Measurements from ENCODE around the gene TK2. TPM values are rescaled to one million over a fixed set of nuclear protein-coding genes. Genes with fewer than 3 reads are reported as not detected.
"Not testable (repeated sequence)": the region's sequence is repeated elsewhere in the genome, so short reads cannot be mapped to it uniquely, and the experiment has no call there.

Gene TK2
- total RNA-seq, 1 experiment from 2014 or later = 19.6 TPM

GRCh38 chr16:66516808-66517585, 32.9 kb downstream of the TK2 start:
- Histone ChIP-seq H3K36me3 (no peaks in the 10 kb centered on the region), H3K9me3 (no peaks in the 10 kb centered on the region), H3K4me3 (no peak overlapping the region), H3K27me3 (no peaks in the 10 kb centered on the region)
- peak; percentile 94 for DNase-seq

GRCh38 chr16:66516509-66516807, 33.5 kb downstream of the TK2 start:
- Histone ChIP-seq H3K9me3 (no peaks in the 10 kb centered on the region), H3K27me3 (no peaks in the 10 kb centered on the region), H3K4me3 (no peak overlapping the region), H3K36me3 (no peaks in the 10 kb centered on the region)
- no peak for DNase-seq

- H3K9me3 ChIP-seq = no peaks in the 10 kb centered on the region
- DNase-seq = peak; percentile 92
Measured at GRCh38 chr16:66515596-66516508, 34.1 kb downstream of the TK2 start.

GRCh38 chr16:66514980-66515595, 34.8 kb downstream of the TK2 start:
- not testable (repeated sequence) for H3K4me3 ChIP-seq, H3K27me3 ChIP-seq, H3K36me3 ChIP-seq, DNase-seq, H3K9me3 ChIP-seq

More at GRCh38 chr16:66515596-66516508, 34.1 kb downstream of the TK2 start:
- Histone ChIP-seq H3K27me3 (no peaks in the 10 kb centered on the region), H3K4me3 (no peak overlapping the region), H3K36me3 (no peaks in the 10 kb centered on the region)

GRCh38 chr16:66514391-66514790, 35.5 kb downstream of the TK2 start:
- DNase-seq, H3K36me3 ChIP-seq, H3K4me3 ChIP-seq, H3K9me3 ChIP-seq, H3K27me3 ChIP-seq: not testable (repeated sequence)

- Histone ChIP-seq H3K27me3 (no peaks in the 10 kb centered on the region), H3K36me3 (no peaks in the 10 kb centered on the region), H3K9me3 (no peaks in the 10 kb centered on the region), H3K4me3 (no peak overlapping the region)
- DNase-seq = no peak
Measured at GRCh38 chr16:66513111-66513723, 36.7 kb downstream of the TK2 start.

- Histone ChIP-seq H3K27me3 (no peaks in the 10 kb centered on the region), H3K4me3 (no peak overlapping the region), H3K36me3 (no peaks in the 10 kb centered on the region), H3K9me3 (no peaks in the 10 kb centered on the region)
- DNase-seq = peak; percentile 73
Measured at GRCh38 chr16:66512272-66513110, 37.4 kb downstream of the TK2 start.

- Histone ChIP-seq H3K36me3 (no peaks in the 10 kb centered on the region), H3K9me3 (no peaks in the 10 kb centered on the region), H3K4me3 (no peak overlapping the region), H3K27me3 (no peaks in the 10 kb centered on the region)
- peak; percentile 73 for DNase-seq
Measured at GRCh38 chr16:66511602-66512271, 38.2 kb downstream of the TK2 start.

GRCh38 chr16:66510711-66511601, 39.0 kb downstream of the TK2 start:
- Histone ChIP-seq H3K36me3 (no peaks in the 10 kb centered on the region), H3K9me3 (no peaks in the 10 kb centered on the region), H3K4me3 (no peak overlapping the region), H3K27me3 (no peaks in the 10 kb centered on the region)
- DNase-seq = no peak

GRCh38 chr16:66510298-66510697, 39.6 kb downstream of the TK2 start:
- DNase-seq = no peak
- Histone ChIP-seq H3K36me3 (no peaks in the 10 kb centered on the region), H3K27me3 (no peaks in the 10 kb centered on the region), H3K4me3 (no peak overlapping the region), H3K9me3 (no peaks in the 10 kb centered on the region)

GRCh38 chr16:66509576-66509975, 40.3 kb downstream of the TK2 start:
- H3K4me3 ChIP-seq = no peak overlapping the region
- H3K9me3 ChIP-seq = no peaks in the 10 kb centered on the region
- H3K36me3 ChIP-seq = no peaks in the 10 kb centered on the region
- no peaks in the 10 kb centered on the region for H3K27me3 ChIP-seq
- no peak for DNase-seq

GRCh38 chr16:66508914-66509496, 40.9 kb downstream of the TK2 start:
- H3K36me3 ChIP-seq = no peaks in the 10 kb centered on the region
- no peaks in the 10 kb centered on the region for H3K9me3 ChIP-seq
- H3K4me3 ChIP-seq = no peak overlapping the region
- DNase-seq = no peak
- no peaks in the 10 kb centered on the region for H3K27me3 ChIP-seq

- Histone ChIP-seq H3K36me3 (no peaks in the 10 kb centered on the region), H3K27me3 (no peaks in the 10 kb centered on the region), H3K9me3 (no peaks in the 10 kb centered on the region), H3K4me3 (no peak overlapping the region)
- DNase-seq = peak; percentile 87
Measured at GRCh38 chr16:66508248-66508913, 41.5 kb downstream of the TK2 start.

- no peak for DNase-seq
- Histone ChIP-seq H3K9me3 (no peaks in the 10 kb centered on the region), H3K4me3 (no peak overlapping the region), H3K36me3 (no peaks in the 10 kb centered on the region), H3K27me3 (no peaks in the 10 kb centered on the region)
Measured at GRCh38 chr16:66507731-66508239, 42.1 kb downstream of the TK2 start.
